LNCaP clone FGC (cell line): ENCODE data around the gene DMP1.

ENCODE experiments used
- DNase-seq: peaks from one replicate; pipeline ENCODE4 v3.0.0-alpha.2; 2011; ENCODE audit warnings: low read depth
- H3K4me3 ChIP-seq: 2 replicates; pipeline ENCODE4 v1.5.1; 2011; ENCODE audit warnings: mild to moderate bottlenecking, low read depth, low read length, control low read depth
- CTCF ChIP-seq: IDR thresholded peaks from 2 replicates; pipeline ENCODE4 v1.5.1; 2012; ENCODE audit warnings: mild to moderate bottlenecking; ENCODE audit not compliant: control insufficient read depth, insufficient read depth; ENCODE audit errors: extremely low read depth

Gene DMP1

GRCh38 chr4:87650938-87651337 is 858 bp downstream of the DMP1 start:
- no peak overlapping the region for H3K4me3 ChIP-seq
- DNase-seq: no peak
- TF ChIP-seq CTCF: no peak

- no peak overlapping the region for H3K4me3 ChIP-seq
- TF ChIP-seq CTCF: no peak
- DNase-seq: no peak
Observed at GRCh38 chr4:87651941-87652340, 1.9 kb downstream of the DMP1 start.

- no peak overlapping the region for H3K4me3 ChIP-seq
- DNase-seq: no peak
- no peak for TF ChIP-seq CTCF
Observed at GRCh38 chr4:87654487-87655044, 4.5 kb downstream of the DMP1 start.

DNA sequence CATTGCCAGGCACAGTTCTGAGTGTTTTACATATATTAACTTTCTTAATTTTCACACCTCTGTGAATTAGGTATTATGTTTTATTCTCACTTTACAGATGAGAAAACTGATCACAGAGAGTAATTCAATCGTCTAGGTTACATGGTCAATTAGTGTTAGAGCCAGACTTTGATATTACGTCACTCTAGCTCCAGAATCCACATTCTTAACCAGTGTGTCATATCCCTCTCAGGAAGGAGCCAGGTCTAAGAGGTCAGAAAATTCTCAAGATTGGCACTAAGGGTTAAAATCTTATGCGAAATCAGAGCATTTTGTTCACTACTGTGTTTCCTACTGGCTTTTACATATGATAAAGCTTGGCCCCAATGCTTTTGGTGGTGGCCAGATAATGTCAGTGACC is 7.4 kb downstream of the DMP1 start:
- no peak overlapping the region for H3K4me3 ChIP-seq
- DNase-seq: no peak
- no peak for TF ChIP-seq CTCF

DNA sequence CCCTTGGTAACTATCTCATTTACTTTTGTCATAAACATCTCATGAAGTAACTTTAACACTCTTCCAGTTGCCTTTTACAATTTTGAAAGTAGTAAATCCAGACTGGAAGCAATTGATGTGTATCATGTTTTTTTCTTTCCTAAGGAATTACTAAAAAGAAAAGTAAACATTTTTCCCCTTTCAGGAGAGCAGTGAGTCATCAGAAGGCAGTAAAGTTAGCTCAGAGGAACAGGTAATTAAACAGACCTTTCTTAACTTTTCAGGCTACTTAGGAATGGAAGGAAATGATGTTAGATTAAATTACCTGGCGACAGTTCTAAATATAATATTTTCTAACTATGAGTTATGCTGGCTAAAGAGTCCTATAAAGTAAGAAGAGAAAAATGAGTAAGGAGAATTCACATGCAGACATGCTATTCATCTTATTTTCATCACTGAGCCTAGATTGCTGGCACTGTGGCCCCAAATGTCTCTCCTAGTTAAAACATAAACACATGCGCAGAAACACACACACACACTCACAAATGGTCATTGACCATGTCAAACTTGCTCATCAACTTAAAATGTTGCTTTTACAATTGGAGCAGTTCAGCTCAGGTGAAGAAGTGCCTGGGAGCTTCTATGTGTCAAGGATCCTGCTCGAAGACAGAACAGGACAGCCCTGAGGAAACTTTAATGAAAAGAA is 9.3 kb downstream of the DMP1 start:
- peak; percentile 61 for DNase-seq
- no peak overlapping the region for H3K4me3 ChIP-seq
- no peak for TF ChIP-seq CTCF

DNA sequence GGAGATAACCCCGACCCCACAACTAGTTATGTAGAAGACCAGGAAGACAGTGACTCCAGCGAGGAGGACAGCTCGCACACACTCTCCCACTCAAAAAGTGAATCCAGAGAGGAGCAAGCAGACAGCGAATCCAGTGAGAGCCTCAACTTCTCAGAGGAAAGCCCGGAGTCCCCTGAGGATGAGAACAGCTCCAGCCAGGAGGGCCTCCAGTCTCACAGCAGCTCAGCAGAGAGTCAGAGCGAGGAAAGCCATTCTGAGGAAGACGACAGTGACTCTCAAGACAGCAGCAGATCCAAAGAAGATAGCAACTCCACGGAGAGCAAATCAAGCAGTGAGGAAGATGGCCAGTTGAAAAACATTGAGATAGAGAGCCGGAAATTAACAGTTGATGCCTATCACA is 12.8 kb downstream of the DMP1 start:
- H3K4me3 ChIP-seq: no peak overlapping the region
- no peak for DNase-seq
- no peak for TF ChIP-seq CTCF

DNA sequence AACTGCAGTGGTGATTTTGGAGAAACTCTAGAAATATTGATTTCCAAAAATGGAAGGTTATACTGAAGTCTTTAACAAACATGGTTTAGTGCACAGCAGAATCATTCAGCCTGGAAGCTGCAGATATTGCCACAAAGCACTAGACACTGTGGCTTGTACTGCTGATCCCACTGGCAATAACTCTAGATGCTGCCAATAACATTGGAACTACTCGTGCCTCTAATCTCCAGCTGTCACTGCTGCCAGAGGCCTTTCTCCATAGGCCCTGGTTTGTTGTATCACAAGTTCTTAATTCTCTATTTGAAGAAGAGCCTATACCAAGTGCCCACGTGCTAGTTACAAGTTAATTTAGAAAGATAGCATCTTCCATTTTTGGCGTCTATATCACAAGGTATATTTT is 19.3 kb downstream of the DMP1 start:
- DNase-seq: no peak
- no peak overlapping the region for H3K4me3 ChIP-seq
- TF ChIP-seq CTCF: no peak
